Measurements from ENCODE around the gene OSER1. TPM values are rescaled to one million over a fixed set of nuclear protein-coding genes. Genes with fewer than 3 reads are reported as not detected.
A peak's percentile ranks its signal among the peaks of the same experiment; 100 is the strongest.

Gene OSER1
- total RNA-seq, 1 donor from 2014 or later = 51.8 TPM

DNA sequence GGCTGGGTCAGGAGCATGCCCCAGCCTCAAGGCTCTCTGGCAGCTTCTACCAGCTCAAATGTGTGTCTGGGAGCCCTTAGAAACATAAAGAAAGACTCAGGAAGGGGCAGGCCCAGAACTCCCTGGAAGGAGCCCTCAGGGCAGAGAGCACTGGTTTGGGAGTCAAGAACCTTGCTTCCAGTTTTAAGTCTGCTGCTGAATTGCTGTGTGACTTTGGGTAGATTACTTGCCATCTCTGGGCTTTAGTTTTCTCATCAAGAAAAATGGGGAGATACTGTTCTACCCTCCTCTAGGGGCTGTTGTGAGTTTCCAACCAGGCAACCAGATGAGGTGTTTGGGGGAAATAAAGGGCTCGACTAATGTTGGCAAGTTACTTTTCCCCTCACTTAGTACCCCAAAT, 45.4 kb upstream of the OSER1 start:
- H3K27me3 Mint-ChIP-seq (ENCODE audit: insufficient read depth, low read depth) = peaks cover 2% of the 10 kb centered on the region
- H3K9me3 Mint-ChIP-seq = no peaks in the 10 kb centered on the region
- no peaks in the 10 kb centered on the region for H3K4me1 Mint-ChIP-seq
- no peak overlapping the region for H3K4me3 Mint-ChIP-seq
- Histone ChIP-seq H3F3A (ENCODE audit: low read depth) (no peaks in the 10 kb centered on the region), H3K36me3 (no peaks in the 10 kb centered on the region), H3K79me2 (ENCODE audit: low read depth) (no peaks in the 10 kb centered on the region), H3K27ac (no peak overlapping the region), H3K9ac (no peak overlapping the region), H3K4me3 (no peak overlapping the region), H3K4me2 (no peak overlapping the region), H3K27me3 (no peaks in the 10 kb centered on the region), H3K9me3 (ENCODE audit: low read depth) (no peaks in the 10 kb centered on the region), H3K4me1 (no peaks in the 10 kb centered on the region), H2AFZ (replicated peaks) (no peak overlapping the region), H4K20me1 (ENCODE audit: low read depth) (no peaks in the 10 kb centered on the region)
- H3K36me3 Mint-ChIP-seq = no peaks in the 10 kb centered on the region
- H3K27ac Mint-ChIP-seq = no peak overlapping the region
- no peak for TF ChIP-seq EZH2 (IDR thresholded peaks at IDR 0.05)
- no peak for TF ChIP-seq EZH2phosphoT487 (IDR thresholded peaks at IDR 0.05)
- TF ChIP-seq, protein P1, sequence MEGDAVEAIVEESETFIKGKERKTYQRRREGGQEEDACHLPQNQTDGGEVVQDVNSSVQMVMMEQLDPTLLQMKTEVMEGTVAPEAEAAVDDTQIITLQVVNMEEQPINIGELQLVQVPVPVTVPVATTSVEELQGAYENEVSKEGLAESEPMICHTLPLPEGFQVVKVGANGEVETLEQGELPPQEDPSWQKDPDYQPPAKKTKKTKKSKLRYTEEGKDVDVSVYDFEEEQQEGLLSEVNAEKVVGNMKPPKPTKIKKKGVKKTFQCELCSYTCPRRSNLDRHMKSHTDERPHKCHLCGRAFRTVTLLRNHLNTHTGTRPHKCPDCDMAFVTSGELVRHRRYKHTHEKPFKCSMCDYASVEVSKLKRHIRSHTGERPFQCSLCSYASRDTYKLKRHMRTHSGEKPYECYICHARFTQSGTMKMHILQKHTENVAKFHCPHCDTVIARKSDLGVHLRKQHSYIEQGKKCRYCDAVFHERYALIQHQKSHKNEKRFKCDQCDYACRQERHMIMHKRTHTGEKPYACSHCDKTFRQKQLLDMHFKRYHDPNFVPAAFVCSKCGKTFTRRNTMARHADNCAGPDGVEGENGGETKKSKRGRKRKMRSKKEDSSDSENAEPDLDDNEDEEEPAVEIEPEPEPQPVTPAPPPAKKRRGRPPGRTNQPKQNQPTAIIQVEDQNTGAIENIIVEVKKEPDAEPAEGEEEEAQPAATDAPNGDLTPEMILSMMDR (IDR thresholded peaks at IDR 0.05) = no peak
- DNase-seq (ENCODE audit: low spot score) = no peak

DNA sequence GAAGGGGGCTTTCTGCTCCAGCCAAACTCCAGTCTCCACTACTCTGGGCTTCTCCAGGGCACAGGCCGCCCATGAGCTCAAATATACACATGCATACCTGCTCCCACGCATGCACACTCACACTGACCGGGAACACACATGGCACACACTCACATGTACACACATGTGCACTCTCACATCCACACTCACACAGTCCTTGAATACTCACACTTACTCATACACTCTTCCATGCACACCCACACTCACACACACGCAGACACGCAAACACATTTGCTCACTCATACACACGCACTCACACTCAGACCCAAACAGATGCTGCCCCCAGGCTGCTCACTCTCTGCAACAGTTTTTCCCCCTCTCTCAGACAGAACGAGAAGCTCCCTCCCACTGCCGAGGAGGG, 43.5 kb upstream of the OSER1 start:
- Histone ChIP-seq H2AFZ (replicated peaks) (no peak overlapping the region), H3K9me3 (ENCODE audit: low read depth) (no peaks in the 10 kb centered on the region), H3K27me3 (no peaks in the 10 kb centered on the region), H3K27ac (no peak overlapping the region), H3F3A (ENCODE audit: low read depth) (no peaks in the 10 kb centered on the region), H3K9ac (no peak overlapping the region), H3K4me2 (no peak overlapping the region), H3K4me1 (no peaks in the 10 kb centered on the region), H3K36me3 (no peaks in the 10 kb centered on the region), H3K79me2 (ENCODE audit: low read depth) (no peaks in the 10 kb centered on the region), H4K20me1 (ENCODE audit: low read depth) (peaks cover 8% of the 10 kb centered on the region), H3K4me3 (no peak overlapping the region)
- Mint-ChIP-seq H3K4me3 (no peak overlapping the region), H3K9me3 (no peaks in the 10 kb centered on the region), H3K27ac (peak overlapping the region; percentile 8), H3K4me1 (no peaks in the 10 kb centered on the region), H3K27me3 (ENCODE audit: insufficient read depth, low read depth) (peaks cover 5% of the 10 kb centered on the region), H3K36me3 (no peaks in the 10 kb centered on the region)
- DNase-seq (ENCODE audit: low spot score) = no peak
- TF ChIP-seq EZH2 (IDR thresholded peaks at IDR 0.05) (no peak), EZH2phosphoT487 (IDR thresholded peaks at IDR 0.05) (no peak)
- TF ChIP-seq, protein P1 (IDR thresholded peaks at IDR 0.05) = no peak

DNA sequence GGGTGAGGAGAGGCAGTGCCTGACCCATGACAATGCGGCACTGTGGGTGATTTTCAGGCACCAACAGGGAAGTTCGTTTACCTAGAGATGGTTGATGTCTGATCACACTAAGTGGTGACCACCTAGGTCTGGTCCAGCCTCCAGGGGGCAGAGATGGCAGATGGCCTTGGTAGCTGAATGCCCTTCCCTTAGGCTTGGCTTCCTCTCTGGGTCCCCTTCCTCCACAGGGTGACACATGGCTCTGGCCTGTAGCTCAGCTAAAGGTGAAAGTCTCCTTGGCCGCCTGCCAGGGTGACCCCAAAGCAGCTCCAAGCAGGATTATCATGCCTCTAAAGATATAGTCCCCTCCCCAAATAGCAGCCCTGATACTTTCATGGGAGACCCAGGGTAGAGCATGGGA, 43.0 kb upstream of the OSER1 start:
- H3K4me2 ChIP-seq = no peak overlapping the region
- no peak overlapping the region for H3K27ac ChIP-seq
- H3F3A ChIP-seq (ENCODE audit: low read depth) = no peaks in the 10 kb centered on the region
- Mint-ChIP-seq H3K27me3 (ENCODE audit: insufficient read depth, low read depth) (peaks cover 5% of the 10 kb centered on the region), H3K27ac (no peak overlapping the region), H3K4me3 (no peak overlapping the region), H3K4me1 (no peaks in the 10 kb centered on the region), H3K36me3 (no peaks in the 10 kb centered on the region), H3K9me3 (no peaks in the 10 kb centered on the region)
- H4K20me1 ChIP-seq (ENCODE audit: low read depth) = peaks cover 13% of the 10 kb centered on the region
- H3K79me2 ChIP-seq (ENCODE audit: low read depth) = no peaks in the 10 kb centered on the region
- H3K9ac ChIP-seq = no peak overlapping the region
- H3K9me3 ChIP-seq (ENCODE audit: low read depth) = no peaks in the 10 kb centered on the region
- TF ChIP-seq EZH2 (IDR thresholded peaks at IDR 0.05) = no peak
- TF ChIP-seq, protein P1 (IDR thresholded peaks at IDR 0.05) = no peak
- TF ChIP-seq EZH2phosphoT487 (IDR thresholded peaks at IDR 0.05) = no peak
- H3K36me3 ChIP-seq = no peaks in the 10 kb centered on the region
- H3K4me3 ChIP-seq = no peak overlapping the region
- no peaks in the 10 kb centered on the region for H3K4me1 ChIP-seq
- no peak for DNase-seq (ENCODE audit: low spot score)
- no peaks in the 10 kb centered on the region for H3K27me3 ChIP-seq
- H2AFZ ChIP-seq (replicated peaks) = no peak overlapping the region

All from neural progenitor cell (in vitro differentiated cells).